HG03378 (cell line): ENCODE data around the gene CHD6.

Source experiments
- ATAC-seq: cut with Tn5 transposase; IDR thresholded peaks from one replicate; pipeline ENCODE4 v1.9.1; 2021; ENCODE audit warnings: mild to moderate bottlenecking, moderate library complexity; ENCODE audit not compliant: unreplicated experiment

Gene CHD6

DNA sequence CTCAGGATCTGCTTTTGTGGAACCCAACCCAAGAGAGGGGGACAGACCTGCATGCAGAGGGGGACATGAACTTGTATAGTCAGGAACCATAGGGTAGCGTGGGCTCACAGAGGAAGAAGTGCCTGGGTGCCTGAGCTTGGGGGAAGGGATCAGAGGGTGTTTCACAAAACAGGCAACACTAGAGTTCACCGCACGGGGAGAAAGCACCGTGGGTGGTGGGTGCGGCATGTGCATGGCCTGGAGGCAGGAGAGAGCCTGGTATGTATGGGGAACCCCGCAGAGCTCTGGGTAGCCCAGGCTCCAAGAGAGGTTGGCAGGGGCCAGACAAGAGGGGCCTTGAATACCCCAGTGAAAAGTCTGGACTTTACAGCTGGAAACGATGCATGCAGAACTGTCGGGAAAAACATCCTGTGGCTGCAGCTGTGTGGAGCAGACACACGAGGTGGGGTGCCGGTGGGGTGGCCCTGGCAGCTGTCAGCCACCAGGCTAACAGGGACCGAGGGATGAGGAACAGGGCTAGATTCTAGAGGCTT, 244.9 kb downstream of the CHD6 start:
- no peak for ATAC-seq

- no peak for ATAC-seq
These were observed 246.8 kb downstream of the CHD6 start for GRCh38 chr20:41371371-41371770.

DNA sequence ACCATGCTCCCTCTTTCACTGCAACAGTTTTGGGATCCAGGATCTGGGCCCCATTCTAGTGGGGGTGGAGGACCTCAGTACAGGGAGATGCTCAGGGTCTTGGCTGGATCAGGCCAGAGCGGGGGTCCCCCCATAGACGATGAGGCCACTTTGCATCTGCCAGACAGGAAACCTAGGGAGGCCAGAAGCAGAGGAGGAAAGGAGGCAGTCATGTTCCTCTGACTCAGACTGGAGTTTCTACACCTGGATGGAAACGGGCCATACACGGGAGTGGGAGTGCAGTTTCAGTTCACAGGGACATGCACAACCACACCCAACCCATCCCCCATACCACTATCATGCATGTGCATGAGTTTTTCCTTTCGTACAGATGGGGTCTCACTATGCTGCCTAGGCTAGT, 248.0 kb downstream of the CHD6 start:
- no peak for ATAC-seq

DNA sequence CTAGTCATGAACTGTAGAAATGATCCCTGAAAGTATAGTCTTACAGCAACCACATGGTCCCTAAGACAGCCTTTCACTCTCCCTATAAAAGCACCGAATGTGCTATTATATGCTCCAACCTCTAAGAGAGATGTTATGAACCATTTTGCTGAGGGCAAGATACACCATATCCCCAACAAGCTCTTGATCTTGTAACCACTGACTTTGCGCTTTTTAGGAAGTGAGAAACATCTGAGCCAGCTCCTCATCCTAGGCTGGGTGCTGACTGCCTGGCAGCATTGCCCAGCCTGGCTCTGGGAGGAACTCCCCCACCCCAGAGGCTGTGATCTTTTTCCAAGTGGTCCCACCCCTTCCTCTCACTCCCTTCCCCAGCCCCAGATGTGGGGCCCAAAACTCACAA, 248.5 kb downstream of the CHD6 start:
- ATAC-seq, result no peak

- ATAC-seq, result no peak
These were observed 250.2 kb downstream of the CHD6 start for GRCh38 chr20:41367956-41368355.

GRCh38 chr20:41367393-41367695, 250.8 kb downstream of the CHD6 start:
- ATAC-seq, result no peak

DNA sequence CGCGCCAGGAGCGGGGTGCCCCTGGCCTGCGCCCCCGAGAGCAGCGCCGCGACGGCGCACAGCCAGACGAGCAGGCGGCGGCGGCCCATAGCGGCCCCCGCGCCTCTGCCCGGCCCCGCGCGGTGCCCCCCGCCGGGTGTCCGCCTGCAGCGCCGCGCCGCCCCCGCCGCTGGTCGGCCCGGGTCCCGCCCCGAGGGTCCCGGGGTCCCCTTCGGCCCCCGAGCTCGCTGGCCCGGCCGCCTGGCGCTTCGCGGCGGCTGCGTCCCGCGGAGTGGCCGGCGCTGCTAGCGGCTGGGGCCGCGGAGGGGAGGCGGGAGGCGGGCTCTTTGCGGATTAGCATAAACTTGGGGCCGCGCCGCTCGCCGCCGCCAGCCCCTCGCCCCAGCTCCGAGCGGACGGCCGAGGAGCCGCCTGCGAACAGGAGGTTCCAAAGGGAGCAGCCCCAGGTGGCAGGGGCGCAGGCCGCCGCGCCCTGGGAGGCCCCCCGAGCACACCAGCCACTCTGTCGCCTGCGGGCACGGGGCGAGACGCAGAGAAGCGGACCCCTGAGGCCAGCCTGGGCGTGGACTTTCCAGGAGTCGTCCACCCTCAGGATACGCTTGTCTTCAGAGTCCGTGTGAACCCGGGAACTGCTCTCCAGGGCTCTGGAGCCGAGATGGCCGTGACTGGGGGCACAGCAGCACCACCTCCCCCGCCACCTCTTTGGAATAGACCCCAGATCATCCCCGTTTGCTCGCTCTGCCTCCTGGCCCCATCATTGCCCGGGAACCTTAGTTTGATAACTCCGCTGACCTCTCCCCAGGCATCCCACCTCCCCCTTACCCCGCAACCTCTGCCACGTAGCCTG, 251.4 kb downstream of the CHD6 start, which contains the start of gene EMILIN3:
Gene EMILIN3 (minus strand): TSS at position 273 of the 847 bp plus-strand sequence. CDS start 184 bp downstream, at position 89.
- ATAC-seq, result no peak

GRCh38 chr20:41365777-41366545, 252.2 kb downstream of the CHD6 start:
- ATAC-seq, result no peak

- ATAC-seq, result no peak
These were observed 253.0 kb downstream of the CHD6 start for GRCh38 chr20:41364967-41365765.

GRCh38 chr20:41364236-41364855, 253.8 kb downstream of the CHD6 start:
- ATAC-seq, result no peak

DNA sequence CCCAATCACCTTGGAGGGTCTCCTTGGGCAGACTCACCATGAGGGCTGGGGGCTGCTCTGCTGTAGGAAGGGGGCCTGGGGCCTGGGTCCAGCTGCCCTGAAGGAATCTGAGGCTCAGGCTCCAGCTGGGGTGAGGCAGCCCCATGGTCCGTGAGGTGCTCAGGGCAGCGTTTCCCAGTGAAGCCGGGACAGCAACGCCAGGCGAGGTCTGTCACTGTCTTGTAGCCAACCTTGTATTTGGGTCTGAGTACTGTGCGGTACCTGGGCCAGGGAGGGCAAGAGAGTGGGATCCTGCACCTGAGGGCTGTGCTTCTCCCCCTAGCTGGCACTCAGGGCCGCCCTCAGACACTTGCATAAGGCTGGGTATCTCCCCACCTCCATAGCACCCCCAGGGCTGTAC, 254.6 kb downstream of the CHD6 start:
- no peak for ATAC-seq

DNA sequence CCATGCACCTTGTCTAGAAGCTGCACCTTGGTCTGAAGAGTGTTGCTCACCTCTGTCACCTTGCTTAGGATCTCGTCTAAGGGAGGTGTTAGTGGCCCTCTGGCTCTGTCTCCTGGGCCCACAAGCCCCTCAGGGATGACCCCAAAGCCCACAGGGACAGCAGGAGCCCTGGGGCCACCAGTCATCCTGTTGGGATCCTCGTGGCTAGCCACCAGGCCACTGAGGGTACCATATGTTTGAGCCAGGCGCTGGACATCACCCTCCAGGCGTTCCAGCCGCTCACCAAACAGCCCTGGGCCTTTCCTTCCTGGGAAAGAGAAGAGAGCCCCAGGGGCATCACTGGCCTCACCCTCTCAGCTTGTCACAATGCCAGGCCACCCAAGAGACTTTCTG, 255.4 kb downstream of the CHD6 start:
- ATAC-seq, result no peak

GRCh38 chr20:41361757-41362747, 256.1 kb downstream of the CHD6 start:
- no peak for ATAC-seq

GRCh38 chr20:41360831-41361756, 257.1 kb downstream of the CHD6 start:
- ATAC-seq, result no peak

GRCh38 chr20:41359541-41360011, 258.6 kb downstream of the CHD6 start:
- no peak for ATAC-seq

GRCh38 chr20:41358717-41359116, 259.5 kb downstream of the CHD6 start:
- ATAC-seq, result no peak

GRCh38 chr20:41358230-41358629, 259.9 kb downstream of the CHD6 start:
- ATAC-seq, result no peak

GRCh38 chr20:41357424-41358163, 260.6 kb downstream of the CHD6 start:
- ATAC-seq, result no peak
